Fibroblast of lung (primary cell): ENCODE results near the gene DPT.

Source experiments
- EZH2 ChIP-seq: IDR thresholded peaks from 2 replicates; pipeline ENCODE4 v1.5.1; 2012; ENCODE audit warnings: low read length, control low read depth, mild to moderate bottlenecking; ENCODE audit errors: missing control alignments
- TF ChIP-seq, protein P1 (sequence below), 2 donors: IDR thresholded peaks in 1 of 2; conservative IDR thresholded peaks in 1 of 2; 1 replicate in 1 of 2; 2 replicates in 1 of 2; pipeline ENCODE4 v1.5.1; 2011 to 2012; ENCODE audit warnings: low read length in 2 of 2, control low read depth in 1 of 2, inconsistent platforms in 1 of 2, low read depth in 1 of 2, mild to moderate bottlenecking in 1 of 2

DNA sequence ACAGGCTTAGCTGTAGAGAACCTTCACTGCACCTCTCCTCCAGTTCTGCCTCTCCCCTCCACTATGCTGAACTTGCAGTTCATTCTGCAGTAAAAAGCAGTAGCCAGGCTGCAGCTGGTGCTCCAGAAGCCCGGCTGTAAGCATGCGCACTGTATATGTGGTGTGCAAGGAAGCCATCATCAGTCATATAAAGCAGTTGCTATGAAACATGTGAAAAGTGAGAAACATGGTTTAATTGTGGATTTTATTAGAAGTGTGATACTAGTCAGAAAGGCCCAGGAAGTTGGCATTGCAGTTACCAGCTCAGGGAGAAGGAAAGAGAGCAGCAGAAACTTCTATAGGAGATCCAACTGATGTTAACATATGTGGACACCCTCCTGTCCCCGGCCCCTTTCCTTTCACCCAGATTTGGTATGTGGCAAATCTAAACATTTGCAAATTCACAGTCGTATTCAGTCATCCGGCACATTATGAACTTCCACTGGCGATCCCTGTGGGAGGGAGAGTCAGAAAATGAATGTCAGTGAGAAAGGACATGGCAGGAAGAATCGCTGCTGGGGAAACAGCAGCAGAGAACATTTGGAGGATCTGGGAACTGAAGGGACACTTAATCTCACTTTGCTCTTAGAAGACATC is 32.8 kb downstream of the DPT start:
- TF ChIP-seq, protein P1, sequence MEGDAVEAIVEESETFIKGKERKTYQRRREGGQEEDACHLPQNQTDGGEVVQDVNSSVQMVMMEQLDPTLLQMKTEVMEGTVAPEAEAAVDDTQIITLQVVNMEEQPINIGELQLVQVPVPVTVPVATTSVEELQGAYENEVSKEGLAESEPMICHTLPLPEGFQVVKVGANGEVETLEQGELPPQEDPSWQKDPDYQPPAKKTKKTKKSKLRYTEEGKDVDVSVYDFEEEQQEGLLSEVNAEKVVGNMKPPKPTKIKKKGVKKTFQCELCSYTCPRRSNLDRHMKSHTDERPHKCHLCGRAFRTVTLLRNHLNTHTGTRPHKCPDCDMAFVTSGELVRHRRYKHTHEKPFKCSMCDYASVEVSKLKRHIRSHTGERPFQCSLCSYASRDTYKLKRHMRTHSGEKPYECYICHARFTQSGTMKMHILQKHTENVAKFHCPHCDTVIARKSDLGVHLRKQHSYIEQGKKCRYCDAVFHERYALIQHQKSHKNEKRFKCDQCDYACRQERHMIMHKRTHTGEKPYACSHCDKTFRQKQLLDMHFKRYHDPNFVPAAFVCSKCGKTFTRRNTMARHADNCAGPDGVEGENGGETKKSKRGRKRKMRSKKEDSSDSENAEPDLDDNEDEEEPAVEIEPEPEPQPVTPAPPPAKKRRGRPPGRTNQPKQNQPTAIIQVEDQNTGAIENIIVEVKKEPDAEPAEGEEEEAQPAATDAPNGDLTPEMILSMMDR (conservative IDR thresholded peaks at IDR 0.05 in 1 of 2, IDR thresholded peaks at IDR 0.05 in 1 of 2; ENCODE audit: low read depth in 1 of 2, low read length in 2 of 2): no peak
- no peak for TF ChIP-seq EZH2
